K562 (cell line): ENCODE results near the gene MEX3D. TPM values are rescaled to one million over a fixed set of nuclear protein-coding genes. Genes with fewer than 3 reads are reported as not detected.

Experiments
- ARHGAP35 ChIP-seq: fragments of 450-650 bp; IDR thresholded peaks from 2 replicates; pipeline ENCODE4 v1.6.1; 2018; ENCODE audit not compliant: partially characterized antibody
- ARNT ChIP-seq, 2 experiments: fragments of 450-650 bp; IDR thresholded peaks; 2 replicates each; pipeline ENCODE4 v1.6.1; 2016; ENCODE audit warnings: mild to moderate bottlenecking in 1 of 2
- BCOR ChIP-seq: fragments of 450-650 bp; IDR thresholded peaks from 2 replicates; pipeline ENCODE4 v1.6.1; 2016
- HDAC1 ChIP-seq, 2 experiments: fragments of 450-650 bp; IDR thresholded peaks; 2 replicates each; pipeline ENCODE4 v1.6.1; 2016 to 2017; ENCODE audit warnings: inconsistent platforms in 1 of 2, mild to moderate bottlenecking in 1 of 2, moderate library complexity in 1 of 2
- HNRNPH1 ChIP-seq: fragments of 200-400 bp; formaldehyde crosslinking; optimal IDR thresholded peaks from 2 replicates; pipeline ENCODE3; 2017; ENCODE audit warnings: low read depth, mild to moderate bottlenecking, low read length, moderate library complexity
- HNRNPK ChIP-seq: fragments of 200-400 bp; formaldehyde crosslinking; IDR thresholded peaks from one replicate; pipeline ENCODE4 v1.6.1; 2018; ENCODE audit warnings: mild to moderate bottlenecking, low read depth, low read length; ENCODE audit not compliant: poor library complexity, severe bottlenecking
- NCOA1 ChIP-seq: fragments of 450-650 bp; IDR thresholded peaks from 2 replicates; pipeline ENCODE4 v1.6.1; 2016; ENCODE audit warnings: low read depth
- NFIC ChIP-seq: fragments of 450-650 bp; IDR thresholded peaks from 2 replicates; pipeline ENCODE4 v1.6.1; 2017; ENCODE audit warnings: mild to moderate bottlenecking, inconsistent platforms
- POLR2AphosphoS5 ChIP-seq: IDR thresholded peaks from 2 replicates; pipeline ENCODE4 v1.6.1; 2011; ENCODE audit warnings: mild to moderate bottlenecking, low read depth, low read length, moderate library complexity; ENCODE audit not compliant: control insufficient read depth, insufficient read depth
- POLR2G ChIP-seq: fragments of 200-400 bp; formaldehyde crosslinking; IDR thresholded peaks from 2 replicates; pipeline ENCODE4 v1.6.1; 2017; ENCODE audit warnings: low read depth, mild to moderate bottlenecking, antibody characterized with exemption, low read length, moderate library complexity
- SNIP1 ChIP-seq: fragments of 450-650 bp; IDR thresholded peaks from 2 replicates; pipeline ENCODE4 v1.7.1; 2017; ENCODE audit warnings: low read depth, mild to moderate bottlenecking
- SOX6 ChIP-seq: fragments of 450-650 bp; IDR thresholded peaks from 2 replicates; pipeline ENCODE4 v1.6.1; 2014; ENCODE audit warnings: mild to moderate bottlenecking
- SP2 ChIP-seq: IDR thresholded peaks from 2 replicates; pipeline ENCODE4 v1.6.1; 2011; ENCODE audit warnings: mild to moderate bottlenecking, low read depth, low read length, moderate library complexity; ENCODE audit not compliant: poor library complexity, severe bottlenecking; ENCODE audit errors: extremely low read depth
- TAF7 ChIP-seq: fragments of 450-650 bp; IDR thresholded peaks from 2 replicates; pipeline ENCODE4 v1.6.1; 2016; ENCODE audit warnings: missing genetic modification characterization, missing compliant biosample characterization
- TAL1 ChIP-seq: fragments of 450-650 bp; IDR thresholded peaks from 2 replicates; pipeline ENCODE4 v1.6.1; 2016; ENCODE audit warnings: mild to moderate bottlenecking
- TRIM24 ChIP-seq, 2 experiments: fragments of 450-650 bp; IDR thresholded peaks; 2 replicates each; pipeline ENCODE4 v1.6.1; 2016
- ZNF232 ChIP-seq: sonication (generic); formaldehyde crosslinking; IDR thresholded peaks from 2 replicates; pipeline ENCODE4 v1.8.0; 2022; ENCODE audit warnings: mild to moderate bottlenecking, missing genetic modification reagents
- ZNF3 ChIP-seq: fragments of 250-450 bp; sonication (Bioruptor Pico); IDR thresholded peaks from 2 replicates; pipeline ENCODE4 v1.5.0; 2021; ENCODE audit warnings: mild to moderate bottlenecking, moderate library complexity
- ZNF780A ChIP-seq: fragments of 250-450 bp; sonication (Bioruptor Pico); IDR thresholded peaks from 2 replicates; pipeline ENCODE4 v1.5.0; 2021; ENCODE audit warnings: mild to moderate bottlenecking
- polyA plus RNA-seq, 8 experiments: library from polyadenylated mRNA; depleted of rRNA in 4 of 8; stranded (reverse) in 5 of 8; unstranded in 3 of 8; fragments of >200 nt; fragmentation: Nextera tagmentation in 2 of 8; fragmentation: Illumina TruSeq in 1 of 8; extraction: Ambion mirVana in 2 of 8; extraction: Trizol in 1 of 8; gene quantifications; 2 replicates each; pipeline versions ENCODE4 v1.2.1 to v1.2.3, GENCODE V29; 2011 to 2014; ENCODE audit warnings: inconsistent platforms in 1 of 8, missing spikeins in 1 of 8
- total RNA-seq, 7 experiments: library from RNA; depleted of rRNA in 6 of 7; stranded (reverse); fragments of >200 nt in 6 of 7; fragmentation: Illumina TruSeq in 2 of 7; extraction: Trizol in 2 of 7; gene quantifications; 2 replicates each; pipeline versions ENCODE4 v1.2.1 to v1.2.3, GENCODE V29; 2011 to 2021; ENCODE audit warnings: low replicate concordance in 1 of 7
- TF ChIP-seq, protein P1 (sequence below), 2 experiments: IDR thresholded peaks in 1 of 2; conservative IDR thresholded peaks in 1 of 2; 2 replicates each; pipeline ENCODE4 v1.6.1; 2016; ENCODE audit warnings: low read depth in 2 of 2, mild to moderate bottlenecking in 1 of 2, missing compliant biosample characterization in 1 of 2, missing genetic modification characterization in 1 of 2, moderate library complexity in 1 of 2
- TF ChIP-seq, protein P2 (sequence below), 2 experiments: fragments of 450-650 bp; IDR thresholded peaks; 2 replicates each; pipeline ENCODE4 v1.6.1; 2016
- TF ChIP-seq, protein P3 (sequence below): sonication (generic); formaldehyde crosslinking; IDR thresholded peaks from 2 replicates; pipeline ENCODE4 v1.9.0; 2022; ENCODE audit warnings: mild to moderate bottlenecking, missing genetic modification reagents
- TF ChIP-seq, protein P4 (sequence below): fragments of 250-450 bp; sonication (Bioruptor Pico); IDR thresholded peaks from 2 replicates; pipeline ENCODE4 v1.8.0; 2022; ENCODE audit warnings: moderate library complexity, mild to moderate bottlenecking, inconsistent platforms
- TF ChIP-seq, protein P5 (sequence below): sonication (generic); formaldehyde crosslinking; IDR thresholded peaks from 2 replicates; pipeline ENCODE4 v1.9.0; 2022; ENCODE audit warnings: mild to moderate bottlenecking, missing genetic modification reagents

Gene MEX3D
- total and polyA plus RNA-seq, 9 of the 15 experiments (the other 6 are each of a cell fraction or from before 2014, with no cell fraction given) = 1.7 to 39.3 (median 5.7) TPM

DNA sequence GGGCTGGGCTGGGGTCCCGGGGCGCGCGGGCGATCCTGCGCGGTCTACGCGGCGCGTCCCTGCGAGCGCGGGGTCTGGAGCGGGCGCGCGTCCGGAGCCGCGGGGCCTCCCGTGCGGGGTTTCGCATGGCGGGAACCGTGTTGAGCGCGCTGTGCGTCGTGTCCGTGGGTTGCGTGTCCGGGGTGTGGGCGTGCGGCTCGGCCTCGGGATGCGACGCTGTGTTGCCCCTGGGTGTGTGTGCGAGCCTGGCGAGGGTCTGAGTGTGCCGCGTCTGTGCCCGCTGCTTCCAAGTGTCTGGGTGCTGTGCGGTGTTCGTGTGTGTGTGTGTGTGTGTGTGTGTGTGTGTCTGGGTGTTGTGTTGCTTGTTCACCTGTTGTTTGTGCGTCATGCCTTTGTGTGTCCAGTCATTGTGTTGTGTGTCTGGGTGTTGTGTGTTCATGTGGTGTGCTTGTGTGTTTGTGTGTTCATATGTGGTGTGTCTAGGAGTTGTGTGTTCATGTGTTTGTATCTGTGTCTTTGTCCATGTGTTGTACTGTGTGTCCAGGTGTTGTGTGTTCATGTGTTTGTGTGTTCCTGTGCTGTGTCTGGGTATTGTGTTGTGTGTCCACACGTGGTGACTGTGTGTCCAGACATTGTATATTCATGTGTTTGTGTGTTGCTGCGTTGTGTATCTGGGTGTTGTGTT lies 43.7 kb downstream of the MEX3D start (continued):
- TF ChIP-seq, protein P1, sequence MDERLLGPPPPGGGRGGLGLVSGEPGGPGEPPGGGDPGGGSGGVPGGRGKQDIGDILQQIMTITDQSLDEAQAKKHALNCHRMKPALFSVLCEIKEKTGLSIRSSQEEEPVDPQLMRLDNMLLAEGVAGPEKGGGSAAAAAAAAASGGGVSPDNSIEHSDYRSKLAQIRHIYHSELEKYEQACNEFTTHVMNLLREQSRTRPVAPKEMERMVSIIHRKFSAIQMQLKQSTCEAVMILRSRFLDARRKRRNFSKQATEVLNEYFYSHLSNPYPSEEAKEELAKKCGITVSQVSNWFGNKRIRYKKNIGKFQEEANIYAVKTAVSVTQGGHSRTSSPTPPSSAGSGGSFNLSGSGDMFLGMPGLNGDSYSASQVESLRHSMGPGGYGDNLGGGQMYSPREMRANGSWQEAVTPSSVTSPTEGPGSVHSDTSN (CRISPR knock-in tag; IDR thresholded peaks at IDR 0.05; ENCODE audit: low read depth) = no peak
- TF ChIP-seq, protein P1 (tag; conservative IDR thresholded peaks at IDR 0.05; ENCODE audit: low read depth) = no peak
- TF ChIP-seq, protein P2, sequence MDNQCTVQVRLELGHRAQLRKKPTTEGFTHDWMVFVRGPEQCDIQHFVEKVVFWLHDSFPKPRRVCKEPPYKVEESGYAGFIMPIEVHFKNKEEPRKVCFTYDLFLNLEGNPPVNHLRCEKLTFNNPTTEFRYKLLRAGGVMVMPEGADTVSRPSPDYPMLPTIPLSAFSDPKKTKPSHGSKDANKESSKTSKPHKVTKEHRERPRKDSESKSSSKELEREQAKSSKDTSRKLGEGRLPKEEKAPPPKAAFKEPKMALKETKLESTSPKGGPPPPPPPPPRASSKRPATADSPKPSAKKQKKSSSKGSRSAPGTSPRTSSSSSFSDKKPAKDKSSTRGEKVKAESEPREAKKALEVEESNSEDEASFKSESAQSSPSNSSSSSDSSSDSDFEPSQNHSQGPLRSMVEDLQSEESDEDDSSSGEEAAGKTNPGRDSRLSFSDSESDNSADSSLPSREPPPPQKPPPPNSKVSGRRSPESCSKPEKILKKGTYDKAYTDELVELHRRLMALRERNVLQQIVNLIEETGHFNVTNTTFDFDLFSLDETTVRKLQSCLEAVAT (IDR thresholded peaks at IDR 0.05) = peak; percentile 58 to 68; a peak in 1 of 4 replicates
- peak in 1 of 2 experiments; percentile 74; a peak in 2 of 4 replicates for TF ChIP-seq HDAC1 (IDR thresholded peaks at IDR 0.05)
- TF ChIP-seq TAL1 = no peak
- TF ChIP-seq, protein P3, sequence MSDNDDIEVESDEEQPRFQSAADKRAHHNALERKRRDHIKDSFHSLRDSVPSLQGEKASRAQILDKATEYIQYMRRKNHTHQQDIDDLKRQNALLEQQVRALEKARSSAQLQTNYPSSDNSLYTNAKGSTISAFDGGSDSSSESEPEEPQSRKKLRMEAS (CRISPR knock-in tag) = peak; percentile 65
- peak; percentile 81 for TF ChIP-seq ARHGAP35
- peak in 1 of 2 experiments; percentile 80; a peak in 1 of 4 replicates for TF ChIP-seq ARNT (IDR thresholded peaks at IDR 0.05)
- TF ChIP-seq, protein P4, sequence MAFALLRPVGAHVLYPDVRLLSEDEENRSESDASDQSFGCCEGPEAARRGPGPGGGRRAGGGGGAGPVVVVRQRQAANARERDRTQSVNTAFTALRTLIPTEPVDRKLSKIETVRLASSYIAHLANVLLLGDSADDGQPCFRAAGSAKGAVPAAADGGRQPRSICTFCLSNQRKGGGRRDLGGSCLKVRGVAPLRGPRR (CRISPR knock-in tag) = no peak
- no peak for TF ChIP-seq SP2
- TF ChIP-seq HNRNPK = no peak
- TF ChIP-seq ZNF232 = no peak
- TF ChIP-seq POLR2AphosphoS5 = no peak
- TF ChIP-seq TRIM24 (IDR thresholded peaks at IDR 0.05) = peak; percentile 45 to 57; a peak in 2 of 4 replicates
- TF ChIP-seq BCOR = peak; percentile 81
- TF ChIP-seq HNRNPH1 = no peak
- no peak for TF ChIP-seq ZNF3 (CRISPR knock-in tag)
- peak; percentile 28; the same call in 1 of the 2 replicates for TF ChIP-seq NFIC
- TF ChIP-seq TAF7 = no peak
- TF ChIP-seq NCOA1 = peak; percentile 26; the same call in 1 of the 2 replicates
- TF ChIP-seq SNIP1 = no peak
- peak; percentile 4; the same call in 1 of the 2 replicates for TF ChIP-seq POLR2G
- TF ChIP-seq, protein P5, sequence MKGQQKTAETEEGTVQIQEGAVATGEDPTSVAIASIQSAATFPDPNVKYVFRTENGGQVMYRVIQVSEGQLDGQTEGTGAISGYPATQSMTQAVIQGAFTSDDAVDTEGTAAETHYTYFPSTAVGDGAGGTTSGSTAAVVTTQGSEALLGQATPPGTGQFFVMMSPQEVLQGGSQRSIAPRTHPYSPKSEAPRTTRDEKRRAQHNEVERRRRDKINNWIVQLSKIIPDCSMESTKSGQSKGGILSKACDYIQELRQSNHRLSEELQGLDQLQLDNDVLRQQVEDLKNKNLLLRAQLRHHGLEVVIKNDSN (CRISPR knock-in tag) = peak; percentile 21; the same call in 1 of the 2 replicates
- no peak for TF ChIP-seq SOX6
- no peak for TF ChIP-seq ZNF780A (CRISPR knock-in tag)
